Ishikawa (cell line): ENCODE measurements around the gene LRRC32.

Source experiments
- CEBPB ChIP-seq: IDR thresholded peaks from 2 replicates; pipeline ENCODE4 v1.6.1; 2012
- CREB1 ChIP-seq: IDR thresholded peaks from 2 replicates; pipeline ENCODE4 v1.6.1; 2012; ENCODE audit warnings: low read depth
- EP300 ChIP-seq: IDR thresholded peaks from 2 replicates; pipeline ENCODE4 v1.6.1; 2012; ENCODE audit warnings: borderline replicate concordance
- FOXM1 ChIP-seq: IDR thresholded peaks from 2 replicates; pipeline ENCODE4 v1.6.1; 2012; ENCODE audit warnings: low read depth, borderline replicate concordance
- MAX ChIP-seq: IDR thresholded peaks from 2 replicates; pipeline ENCODE4 v1.6.1; 2012
- NFIC ChIP-seq: IDR thresholded peaks from 2 replicates; pipeline ENCODE4 v1.6.1; 2012
- RAD21 ChIP-seq: IDR thresholded peaks from 2 replicates; pipeline ENCODE4 v1.6.1; 2012; ENCODE audit warnings: low read depth
- REST ChIP-seq: IDR thresholded peaks from 2 replicates; pipeline ENCODE4 v1.6.1; 2012; ENCODE audit warnings: low read depth, mild to moderate bottlenecking
- TCF12 ChIP-seq: IDR thresholded peaks from 2 replicates; pipeline ENCODE4 v1.6.1; 2012; ENCODE audit warnings: low read depth
- USF1 ChIP-seq: IDR thresholded peaks from 2 replicates; pipeline ENCODE4 v1.6.1; 2012
- YY1 ChIP-seq: IDR thresholded peaks from 2 replicates; pipeline ENCODE4 v1.6.1; 2012; ENCODE audit warnings: low read depth
- ZBTB7A ChIP-seq: IDR thresholded peaks from 2 replicates; pipeline ENCODE4 v1.6.1; 2012; ENCODE audit warnings: low read depth

- TF ChIP-seq MAX = no peak
- TF ChIP-seq RAD21 = no peak
- no peak for TF ChIP-seq CEBPB
- TF ChIP-seq USF1 = no peak
- TF ChIP-seq NFIC = no peak
- no peak for TF ChIP-seq FOXM1
- TF ChIP-seq YY1 = no peak
- TF ChIP-seq CREB1 = no peak
- no peak for TF ChIP-seq REST
- TF ChIP-seq EP300 = no peak
- TF ChIP-seq ZBTB7A = no peak
- no peak for TF ChIP-seq TCF12
Measured at GRCh38 chr11:76648061-76648460, 22.5 kb downstream of the LRRC32 start.
